GM19455 (cell line): ENCODE data around the gene CMSS1.
"Not testable (repeated sequence)": the region's sequence is repeated elsewhere in the genome, so short reads cannot be mapped to it uniquely, and the experiment has no call there.

Experiments
- ATAC-seq: cut with Tn5 transposase; IDR thresholded peaks from one replicate; pipeline ENCODE4 v1.9.1; 2021; ENCODE audit not compliant: unreplicated experiment

CMSS1 gene

DNA sequence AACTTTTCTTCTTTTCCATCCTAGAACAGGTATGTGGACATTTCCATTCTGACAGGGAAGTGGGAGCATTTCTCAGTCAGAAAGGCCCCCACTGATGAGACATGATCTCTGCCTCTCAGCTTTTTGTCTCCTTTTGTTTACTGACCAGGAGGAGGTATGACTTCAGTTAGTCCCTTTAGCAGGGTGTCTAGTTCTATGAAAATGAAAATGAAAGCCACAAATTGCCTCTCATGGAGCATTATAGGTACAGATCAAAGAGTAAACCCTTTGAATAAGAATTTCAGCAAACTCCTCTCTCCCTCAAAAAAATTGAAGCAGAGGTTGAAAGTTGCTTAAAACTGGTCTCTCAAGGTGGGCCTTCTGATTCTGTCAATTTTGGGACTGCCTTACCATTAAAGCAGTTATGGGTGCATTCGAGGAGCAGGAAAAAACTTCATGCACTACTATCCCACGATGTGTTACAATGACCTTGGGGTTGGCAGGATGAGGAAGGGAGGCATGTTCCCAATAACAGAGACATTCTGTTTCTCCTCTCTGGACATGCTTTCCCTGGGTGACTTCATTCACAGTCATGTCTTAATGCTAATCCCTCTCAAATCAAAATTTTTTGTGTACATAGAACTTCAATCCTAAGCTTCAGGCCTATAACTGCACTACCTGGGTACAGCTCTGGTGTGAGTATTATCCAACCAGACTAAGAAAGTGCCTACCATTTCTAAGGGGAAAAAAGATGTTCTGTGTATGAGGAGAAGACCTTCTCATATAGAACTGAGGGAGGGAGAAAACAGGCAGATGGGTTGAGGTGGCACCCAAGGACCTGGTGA, 392.5 kb downstream of the CMSS1 start:
- peak; percentile 92 for ATAC-seq

GRCh38 chr3:100210772-100211135, 393.1 kb downstream of the CMSS1 start:
- no peak for ATAC-seq

DNA sequence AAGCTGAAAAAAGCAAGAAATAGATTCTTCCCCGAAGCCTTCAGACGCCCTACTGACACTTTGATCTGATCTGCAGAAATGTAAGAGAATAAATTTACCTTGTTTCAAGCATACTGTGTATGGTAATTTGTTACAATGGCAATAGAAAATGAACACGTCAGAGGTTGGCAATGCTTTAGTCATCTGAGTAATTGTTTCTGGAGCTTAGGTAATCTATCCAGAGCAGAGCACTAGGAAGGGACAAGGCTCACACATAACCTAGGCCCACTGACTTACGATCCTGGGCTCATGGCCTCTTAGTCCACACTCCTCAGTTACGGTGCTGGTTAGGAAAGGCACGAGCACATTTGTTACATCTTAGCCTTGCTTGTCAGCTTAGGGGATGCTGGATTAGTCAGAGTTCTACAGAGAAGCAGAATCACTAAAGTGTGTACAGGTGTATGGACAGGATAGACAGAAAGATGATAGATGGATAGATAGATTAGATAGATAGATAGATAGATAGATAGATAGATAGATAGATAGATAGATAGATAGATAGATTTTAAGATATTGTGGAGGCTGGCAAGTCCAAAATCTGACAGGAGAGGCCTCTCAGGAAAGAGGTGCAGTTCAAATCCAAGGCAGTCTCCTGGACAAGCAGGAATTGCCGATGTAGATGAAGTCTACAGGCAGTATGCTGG, 396.4 kb downstream of the CMSS1 start:
- ATAC-seq = no peak

DNA sequence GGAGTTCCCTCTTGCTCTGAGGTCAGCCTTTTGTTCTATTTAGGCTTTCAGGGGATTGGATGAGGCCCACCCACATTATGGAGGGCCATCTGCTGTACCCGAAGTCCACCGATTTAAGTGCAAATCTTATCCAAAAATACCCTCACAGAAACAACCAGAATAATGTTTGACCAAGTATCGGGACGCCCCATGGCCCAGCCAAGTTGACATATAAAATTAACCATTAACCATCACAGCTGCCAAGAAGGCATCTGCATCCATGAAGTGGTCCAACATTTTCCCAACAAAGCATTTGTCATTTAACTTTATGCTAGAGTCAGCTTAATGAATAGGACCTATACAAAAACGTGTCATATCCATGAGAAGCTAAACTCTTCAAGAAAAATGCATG, 396.9 kb downstream of the CMSS1 start:
- no peak for ATAC-seq

- no peak for ATAC-seq
Measured at GRCh38 chr3:100216713-100217112, 399.1 kb downstream of the CMSS1 start.

GRCh38 chr3:100221159-100221558, 403.5 kb downstream of the CMSS1 start:
- ATAC-seq = no peak

- ATAC-seq = no peak
Measured at GRCh38 chr3:100225193-100225592, 407.5 kb downstream of the CMSS1 start.

- no peak for ATAC-seq
Measured at GRCh38 chr3:100225883-100226282, 408.2 kb downstream of the CMSS1 start.

GRCh38 chr3:100226712-100227429, 409.2 kb downstream of the CMSS1 start:
- no peak for ATAC-seq

DNA sequence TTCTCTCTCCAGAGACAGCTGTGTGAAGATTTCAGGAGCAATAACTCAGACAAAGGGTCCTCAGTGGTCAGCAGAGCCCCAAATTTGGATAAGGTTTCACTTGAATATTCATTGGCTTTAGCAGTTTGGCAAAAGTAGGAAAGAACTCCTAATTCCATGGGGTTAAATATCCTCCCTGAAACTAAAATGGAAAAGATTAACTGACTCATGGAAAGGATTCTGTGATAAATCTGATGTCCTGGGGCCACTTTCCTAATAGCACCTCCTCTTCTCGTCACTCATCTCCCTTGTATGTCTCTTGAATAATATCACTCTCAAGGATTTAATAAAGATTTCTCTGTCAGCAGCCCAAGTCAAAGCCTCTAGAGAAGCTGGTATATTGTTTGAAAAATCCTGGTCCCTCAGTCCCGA, 409.9 kb downstream of the CMSS1 start:
- no peak for ATAC-seq

GRCh38 chr3:100228247-100228646, 410.6 kb downstream of the CMSS1 start:
- ATAC-seq = no peak

DNA sequence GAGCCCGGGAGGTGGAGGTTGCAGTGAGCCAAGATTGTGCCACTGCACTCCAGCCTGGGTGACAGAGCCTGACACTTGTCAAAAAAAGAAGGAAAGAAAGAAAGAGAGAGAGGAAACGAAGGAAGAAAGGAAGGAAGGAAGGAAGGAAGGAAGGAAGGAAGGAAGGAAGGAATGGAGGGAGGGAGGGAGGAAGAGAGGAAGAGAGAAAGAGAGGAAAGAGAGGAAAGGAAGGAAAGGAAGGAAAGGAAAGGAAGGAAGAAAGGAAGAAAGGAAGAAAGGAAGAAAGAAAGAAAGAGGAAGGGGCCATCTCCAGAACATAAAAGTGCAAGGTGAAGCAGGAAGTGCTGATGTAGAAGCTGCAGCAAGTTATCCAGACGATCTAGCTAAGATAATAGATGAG, 411.5 kb downstream of the CMSS1 start:
- ATAC-seq = not testable (repeated sequence)

- no peak for ATAC-seq
Measured at GRCh38 chr3:100230710-100231109, 413.0 kb downstream of the CMSS1 start.
